HG03571 (cell line): Measurements from ENCODE around the gene AK9.

Source experiments
- ATAC-seq: cut with Tn5 transposase; IDR thresholded peaks from one replicate; pipeline ENCODE4 v1.9.1; 2021; ENCODE audit not compliant: unreplicated experiment

The AK9 gene

GRCh38 chr6:109513571-109514071 lies 177.4 kb downstream of the AK9 start:
- ATAC-seq: no peak

GRCh38 chr6:109512271-109512817 lies 178.7 kb downstream of the AK9 start:
- ATAC-seq: no peak

DNA sequence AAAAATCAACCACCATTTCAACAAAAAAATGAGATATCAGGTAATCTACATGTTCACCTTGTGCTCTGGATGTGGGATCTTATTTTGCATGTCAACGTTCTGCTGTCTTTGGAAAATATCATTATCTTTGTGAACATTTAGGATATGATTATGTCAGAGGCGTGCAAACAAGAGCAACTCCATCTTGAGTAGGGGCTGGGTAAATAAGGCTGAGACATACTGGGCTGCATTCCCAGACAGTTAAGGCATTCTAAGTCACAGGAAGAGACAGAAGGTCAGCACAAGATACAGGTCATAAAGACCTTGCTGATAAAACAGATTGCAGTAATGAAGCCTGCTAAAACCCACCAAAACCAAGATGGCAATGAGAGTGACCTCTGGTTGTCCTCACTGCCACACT lies 179.2 kb downstream of the AK9 start:
- ATAC-seq: no peak

- ATAC-seq: no peak
Observed at GRCh38 chr6:109510358-109510757, 180.6 kb downstream of the AK9 start.

DNA sequence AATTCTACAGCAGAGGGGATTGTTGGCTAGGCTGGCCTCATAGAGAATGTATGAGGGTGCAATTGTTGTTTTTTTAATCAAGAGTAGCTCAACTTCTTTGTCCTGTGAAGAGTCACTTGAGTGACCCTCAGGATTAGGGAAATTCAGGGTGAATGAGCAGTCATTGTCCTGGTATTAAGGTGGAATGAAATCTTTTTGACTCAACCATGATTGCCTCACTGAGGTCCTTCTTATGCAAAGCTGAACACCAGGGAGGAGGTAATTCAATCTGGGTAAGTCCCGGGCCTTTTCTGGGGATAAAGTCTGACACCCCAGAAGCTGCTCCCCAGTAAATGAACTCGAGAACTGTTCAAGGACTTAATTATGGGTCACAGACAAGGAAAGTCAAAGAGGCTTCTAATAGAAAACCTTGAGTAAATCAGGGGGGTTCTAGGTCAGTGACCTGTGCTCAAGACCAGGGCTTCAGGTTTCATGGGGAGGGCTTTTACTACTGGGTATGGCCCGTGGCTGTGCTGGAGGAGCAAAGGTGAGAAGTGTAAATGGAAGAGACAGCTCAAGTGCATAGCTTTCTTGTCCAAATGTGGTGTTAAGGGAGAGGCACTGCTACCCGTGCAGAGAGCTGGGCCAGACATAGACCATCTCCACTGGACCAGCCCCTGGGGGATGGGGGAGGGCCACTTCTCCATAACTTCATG lies 182.7 kb downstream of the AK9 start:
- ATAC-seq: no peak

- ATAC-seq: no peak
Observed at GRCh38 chr6:109507490-109508072, 183.4 kb downstream of the AK9 start.

DNA sequence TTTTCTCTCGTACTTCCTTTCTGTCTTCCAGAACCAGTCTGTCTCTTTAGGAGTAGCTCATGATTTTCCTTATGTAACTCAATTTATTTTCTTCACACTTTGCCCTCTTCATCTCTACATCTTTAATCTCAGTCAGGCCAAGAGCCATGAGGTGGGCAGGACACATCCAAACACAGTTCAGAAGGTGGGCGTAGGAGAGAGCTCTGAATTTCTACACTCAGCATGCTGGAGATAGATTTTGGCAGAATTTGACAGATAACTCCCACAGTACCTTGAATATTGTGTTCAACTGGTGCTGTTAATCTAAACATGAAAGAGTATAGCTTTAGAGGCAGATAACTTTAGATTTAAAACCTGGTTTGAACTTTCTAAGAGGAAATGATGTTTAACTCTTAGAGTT lies 184.2 kb downstream of the AK9 start:
- no peak for ATAC-seq

DNA sequence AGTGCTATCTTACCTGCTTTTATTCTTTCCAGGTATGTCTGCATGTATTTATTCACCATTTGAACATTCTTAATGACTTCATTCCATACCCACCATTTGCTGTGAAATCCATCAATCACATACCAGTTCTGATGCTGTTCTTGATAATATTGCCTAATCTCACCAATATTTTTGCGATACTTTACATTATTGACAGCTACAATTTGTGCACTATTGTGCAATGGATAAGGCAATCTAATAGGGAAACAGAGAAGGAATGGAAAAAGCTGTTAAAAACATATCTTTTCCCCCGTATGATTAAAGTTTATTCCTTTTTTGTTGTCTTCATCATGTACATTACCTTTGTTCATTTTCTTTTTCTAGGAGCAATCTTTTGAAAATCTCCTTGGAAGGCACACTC lies 184.7 kb downstream of the AK9 start:
- no peak for ATAC-seq

- ATAC-seq: no peak
Observed at GRCh38 chr6:109503327-109504224, 187.4 kb downstream of the AK9 start.

- ATAC-seq: no peak
Observed at GRCh38 chr6:109498936-109499335, 192.1 kb downstream of the AK9 start.

GRCh38 chr6:109498052-109498451 lies 192.9 kb downstream of the AK9 start:
- no peak for ATAC-seq

DNA sequence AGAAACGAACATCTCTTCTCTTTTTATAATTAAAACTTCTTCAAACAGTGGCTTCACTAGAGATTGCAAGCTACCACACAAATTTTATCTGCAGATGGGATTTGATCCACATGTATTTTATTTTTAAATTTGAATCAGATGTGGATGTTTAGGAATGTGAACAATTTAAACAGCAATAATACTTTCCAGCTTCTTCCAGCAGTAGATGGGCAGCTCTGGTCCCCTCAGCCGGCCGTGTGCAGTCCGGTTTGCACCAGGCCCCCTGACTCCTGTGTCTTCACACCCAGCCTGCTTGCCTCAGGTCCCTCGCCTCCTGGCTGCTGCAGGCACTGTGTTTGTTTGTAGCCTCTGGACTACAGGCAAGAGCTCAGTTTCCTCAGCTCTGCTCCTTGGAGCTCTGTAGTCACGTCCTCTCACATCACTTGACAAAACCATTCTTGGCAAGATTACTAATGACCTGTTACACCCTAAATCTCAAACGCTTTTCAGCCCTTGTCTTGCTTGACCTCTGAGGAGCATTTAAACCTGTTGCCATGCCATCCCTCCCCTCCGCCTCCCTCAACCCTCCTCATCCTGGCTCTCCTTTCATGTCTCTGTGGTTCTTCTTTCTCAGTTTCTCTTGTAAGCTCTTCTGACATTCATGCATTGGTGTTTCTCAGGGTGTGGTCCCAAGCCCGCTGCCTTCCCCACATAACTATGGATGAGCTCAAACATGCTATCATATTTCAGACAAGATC lies 194.8 kb downstream of the AK9 start:
- ATAC-seq: no peak

DNA sequence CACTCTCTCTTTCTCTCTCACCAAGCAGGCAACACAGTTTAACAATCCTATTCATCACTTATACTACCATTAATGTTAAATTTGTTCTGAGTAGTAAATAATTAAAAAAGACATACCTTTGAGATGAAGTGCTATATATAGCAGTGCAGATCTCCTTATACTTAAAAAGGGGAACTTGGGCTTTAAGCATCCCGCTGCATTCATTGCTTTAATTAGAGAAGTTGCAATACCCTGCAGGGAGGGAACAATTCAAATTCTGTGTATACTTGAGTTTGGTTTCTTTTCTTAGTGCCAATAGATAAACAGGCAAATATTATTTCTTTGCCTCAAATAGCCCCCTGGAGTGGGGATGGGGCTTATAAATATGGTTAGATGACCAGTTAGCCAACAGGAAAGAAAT lies 197.1 kb downstream of the AK9 start:
- ATAC-seq: no peak

GRCh38 chr6:109491207-109491938 lies 199.6 kb downstream of the AK9 start:
- no peak for ATAC-seq

- ATAC-seq: no peak
Observed at GRCh38 chr6:109490713-109491112, 200.3 kb downstream of the AK9 start.

DNA sequence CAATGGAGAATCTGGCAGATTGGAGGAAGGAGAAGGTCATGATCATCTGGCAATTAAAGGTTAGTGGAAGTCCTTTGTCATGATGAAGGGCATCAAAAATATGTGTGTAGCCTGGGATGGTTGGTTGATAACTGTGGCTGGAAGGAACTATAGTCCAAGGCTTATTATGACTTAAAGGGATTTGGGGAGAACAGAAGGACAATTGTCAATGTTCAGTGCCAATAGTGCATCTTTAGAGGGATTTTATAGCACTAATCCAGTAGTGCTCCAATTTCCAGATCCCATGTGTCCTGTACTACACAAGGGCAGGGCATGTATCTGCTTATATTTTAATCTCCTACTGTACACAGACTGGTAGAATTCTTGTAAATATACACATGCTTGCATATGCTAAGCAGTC lies 203.0 kb downstream of the AK9 start:
- ATAC-seq: no peak

- ATAC-seq: no peak
Observed at GRCh38 chr6:109486068-109486467, 204.9 kb downstream of the AK9 start.

DNA sequence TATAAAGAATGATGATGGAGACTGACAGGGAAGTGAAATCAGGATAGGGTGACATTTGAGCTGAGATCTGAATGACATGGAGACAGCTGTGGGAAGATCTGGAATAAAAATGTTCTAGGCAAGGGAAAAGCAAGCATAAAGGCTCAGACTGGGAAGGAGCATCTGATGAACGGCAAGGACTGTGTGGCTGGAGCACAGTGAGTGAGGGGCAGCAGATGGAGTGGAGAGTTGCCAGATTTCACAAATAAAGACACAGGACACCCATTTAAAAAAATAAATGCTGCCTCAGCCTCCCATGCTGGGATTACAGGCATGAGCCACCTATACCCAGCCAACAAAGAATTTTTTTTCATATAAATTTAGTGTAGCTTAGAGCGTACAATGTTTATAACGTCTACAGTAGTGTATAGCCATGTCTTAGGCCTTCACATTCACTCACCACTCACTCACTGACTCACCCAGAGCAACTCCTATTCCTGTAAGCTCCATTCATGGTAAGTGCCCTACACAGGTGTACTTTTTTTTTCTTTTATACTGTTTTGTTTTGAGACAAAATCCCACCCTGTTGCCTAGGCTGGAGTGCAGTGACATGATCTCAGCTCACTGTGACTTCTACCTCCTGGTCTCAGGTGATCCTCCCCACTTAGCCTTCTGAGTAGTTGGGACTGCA lies 205.6 kb downstream of the AK9 start:
- no peak for ATAC-seq

DNA sequence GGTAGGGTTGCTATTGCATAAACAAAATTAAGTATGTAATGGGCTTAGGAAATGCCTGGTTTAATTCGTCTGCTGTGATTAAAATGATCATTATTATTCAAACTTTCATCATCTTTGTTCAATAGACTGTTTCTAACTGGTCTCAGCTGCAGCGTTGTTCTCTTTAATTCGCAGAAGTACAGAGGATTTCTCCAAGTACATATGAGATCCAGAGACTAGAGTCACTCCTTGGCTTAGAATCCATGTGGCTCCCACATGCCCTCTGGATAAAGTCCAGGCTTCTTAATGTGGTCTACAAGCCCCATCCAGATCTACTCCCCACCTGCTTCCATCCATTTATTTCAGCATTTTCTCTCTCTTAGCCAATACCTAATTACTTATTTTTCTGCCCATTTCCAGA lies 206.9 kb downstream of the AK9 start:
- ATAC-seq: no peak

GRCh38 chr6:109483735-109484057 lies 207.3 kb downstream of the AK9 start:
- no peak for ATAC-seq
